Measurements from ENCODE around the gene MRPS34. TPM values are rescaled to one million over a fixed set of nuclear protein-coding genes. Genes with fewer than 3 reads are reported as not detected.

Gene MRPS34
- total RNA-seq (2011; cell fraction: chromatin; rRNA removed; ENCODE audit: low replicate concordance): 21.2 and 69.4 TPM in 2 replicates
- 82.5 and 101 TPM in 2 replicates for total RNA-seq (2011; cell fraction: nucleolus; rRNA removed)
- 42.6 and 57.2 TPM in 2 replicates for total RNA-seq (2011; cell fraction: nucleoplasm; rRNA removed)
- total RNA-seq (2014; rRNA removed): 334 and 370 TPM in 2 replicates
- total RNA-seq (2014; rRNA removed; fragmentation: Illumina TruSeq; extraction: Trizol): 70.9 and 92.7 TPM in 2 replicates
- total RNA-seq (2015; rRNA removed; fragmentation: Illumina TruSeq; extraction: Trizol): 188 and 213 TPM in 2 replicates
- total RNA-seq (2021): 230 and 244 TPM in 2 replicates
- 92.8 and 97.8 TPM in 2 replicates for polyA plus RNA-seq (2011; rRNA removed)
- 104 and 232 TPM in 2 replicates for polyA plus RNA-seq (2011; cell fraction: cytosol; rRNA removed)
- polyA plus RNA-seq (2011; cell fraction: nucleus; rRNA removed): 111 and 142 TPM in 2 replicates
- polyA plus RNA-seq (2012): 116 and 130 TPM in 2 replicates
- polyA plus RNA-seq (2014; fragmentation: Illumina TruSeq; extraction: Trizol): 70.4 and 139 TPM in 2 replicates
- polyA plus RNA-seq (2014; fragmentation: Nextera tagmentation; extraction: Ambion mirVana): 10 to 100 TPM in 1 of 2 experiments, 1 to 10 TPM in 1; 5.2 to 10.9 TPM
- 252 and 261 TPM in 2 replicates for polyA plus RNA-seq (2014; rRNA removed)
- 34.1 and 34.5 TPM in 2 replicates for polyA minus RNA-seq (2011; rRNA and poly(A)+ RNA removed)
- 54.0 and 82.0 TPM in 2 replicates for polyA minus RNA-seq (2011; cell fraction: cytosol; rRNA and poly(A)+ RNA removed)
- 29.9 and 37.0 TPM in 2 replicates for polyA minus RNA-seq (2011; cell fraction: nucleus; rRNA and poly(A)+ RNA removed)
- percentile 95 among the genes with signal in this experiment for Bru-seq, nascent RNA
- percentile 94 among the genes with signal in this experiment for BruChase-seq, experiment 1, labeled RNA remaining after a 2-hour chase
- percentile 95 among the genes with signal in this experiment for BruChase-seq, experiment 2, labeled RNA remaining after a 6-hour chase
- long read RNA-seq, experiment 1, transcript MRPS34-203 (2 exons, 713 nt): minor isoform, 59 of 591 reads
- long read RNA-seq, experiment 1, transcript MRPS34-201 (3 exons, 1,040 nt): minor isoform, 22 of 591 reads
- long read RNA-seq, experiment 1, transcript MRPS34-202 (3 exons, 1,024 nt): major isoform, 409 of 591 reads
- long read RNA-seq, experiment 1, partial matches to known transcripts: 21 of 591 reads
- long read RNA-seq, experiment 1, other reads (novel, unspliced or antisense): 80 of 591 reads
- long read RNA-seq, experiment 2, transcript MRPS34-203 (2 exons, 713 nt): minor isoform, 41 of 320 reads
- long read RNA-seq, experiment 2, transcript MRPS34-201 (3 exons, 1,040 nt): minor isoform, 9 of 320 reads
- long read RNA-seq, experiment 2, transcript MRPS34-202 (3 exons, 1,024 nt): major isoform, 224 of 320 reads
- long read RNA-seq, experiment 2, partial matches to known transcripts: 15 of 320 reads
- long read RNA-seq, experiment 2, other reads (novel, unspliced or antisense): 31 of 320 reads
- long read RNA-seq, experiment 3, transcript MRPS34-201 (3 exons, 1,040 nt): minor isoform, 13 of 325 reads
- long read RNA-seq, experiment 3, transcript MRPS34-202 (3 exons, 1,024 nt): major isoform, 263 of 325 reads
- long read RNA-seq, experiment 3, transcript MRPS34-203 (2 exons, 713 nt): minor isoform, 21 of 325 reads
- long read RNA-seq, experiment 3, partial matches to known transcripts: 22 of 325 reads
- long read RNA-seq, experiment 3, other reads (novel, unspliced or antisense): 6 of 325 reads

DNA sequence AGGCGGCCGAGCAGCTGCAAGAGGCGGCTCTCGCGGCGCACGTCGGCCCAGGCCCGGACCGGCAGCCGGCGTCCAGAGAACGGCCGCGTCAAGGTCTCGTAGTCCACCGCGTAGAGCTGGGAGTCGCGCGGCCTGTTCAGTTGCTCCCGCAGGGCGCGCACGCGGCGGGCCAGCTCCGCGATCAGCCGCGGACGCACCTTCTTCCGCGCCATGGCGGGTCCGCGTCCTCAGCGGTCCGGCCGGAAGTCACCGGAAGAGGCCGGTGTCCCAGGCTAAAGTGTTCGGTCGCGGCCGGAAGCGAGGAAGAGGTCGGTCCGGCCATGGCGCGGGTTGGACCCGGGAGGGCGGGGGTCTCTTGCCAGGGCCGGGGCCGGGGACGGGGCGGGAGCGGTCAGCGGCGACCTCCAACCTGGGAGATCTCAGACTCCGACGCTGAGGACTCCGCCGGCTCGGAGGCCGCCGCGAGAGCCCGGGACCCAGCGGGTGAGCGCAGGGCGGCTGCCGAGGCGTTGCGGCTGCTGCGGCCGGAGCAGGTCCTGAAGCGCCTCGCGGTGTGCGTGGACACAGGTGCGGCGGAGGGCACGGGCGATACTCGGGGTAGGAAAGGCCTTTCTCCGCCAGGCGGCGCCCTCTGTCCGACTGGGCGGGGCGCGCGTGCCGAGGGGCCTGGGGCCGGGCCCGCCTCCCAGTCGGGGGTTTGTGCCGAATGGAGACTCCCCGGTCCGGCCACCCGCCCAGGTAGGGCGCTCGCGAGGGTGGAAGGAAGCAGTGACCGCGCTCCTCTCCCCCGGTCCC lies at the start of gene MRPS34:
Gene MRPS34, minus strand, starts transcription at position 227 of the 795 bp plus-strand sequence. Its CDS starts 15 bp downstream, at position 212.
- H2AFZ ChIP-seq (ENCODE audit: low read depth, low read length): peak within 1 kb of the TSS; percentile 81
- ATAC-seq (peak; percentile 75), FAIRE-seq (peak; percentile 80), DNase-seq (ENCODE audit: extremely low read depth in 1 of 4, low spot score in 3 of 4) (peak; percentile 76 to 93 (median 82))
- peak within 1 kb of the TSS; percentile 96 for H3K27ac ChIP-seq (ENCODE audit: extremely low read depth, low read depth, low read length)
- peaks cover 69% of the 10 kb centered on the region; the same call in 2 of the 3 replicates for H3K36me3 ChIP-seq (ENCODE audit: control insufficient read depth, insufficient read depth, low read length)
- peak within 1 kb of the TSS; percentile 93 to 95 for H3K9ac ChIP-seq (ENCODE audit: insufficient read depth in 1 of 2, low read depth in 2 of 2, low read length in 2 of 2)
- no peaks in the 10 kb centered on the region for H3K9me3 ChIP-seq (replicated peaks; ENCODE audit: control insufficient read depth, insufficient read depth, low read depth, low read length)
- H3K27me3 ChIP-seq (ENCODE audit: control insufficient read depth in 2 of 2, insufficient read depth in 2 of 2, low read length in 2 of 2): no peaks in the 10 kb centered on the region
- 2% methylated on average over 50 of the region's 108 CpGs for WGBS (ENCODE audit: insufficient coverage, low coverage, missing lambda C conversion rate)
- H3K4me1 ChIP-seq (replicated peaks in 1 of 2; ENCODE audit: control insufficient read depth in 2 of 2, insufficient read depth in 2 of 2, low read length in 2 of 2): peaks cover 20 to 97% of the 10 kb centered on the region in 2 experiments; a peak in 4 of 5 replicates
- H3K9me1 ChIP-seq (ENCODE audit: control insufficient read depth, insufficient read depth, low read length): peaks cover 2% of the 10 kb centered on the region
- peak within 1 kb of the TSS; percentile 96 for H3K4me3 ChIP-seq
- peaks cover 8% of the 10 kb centered on the region; the same call in 1 of the 2 replicates for H4K20me1 ChIP-seq (replicated peaks; ENCODE audit: control insufficient read depth, insufficient read depth, low read length)
- peaks cover 51% of the 10 kb centered on the region for H3K79me2 ChIP-seq (ENCODE audit: control insufficient read depth, insufficient read depth, low read length)
- BruUV-seq (replicated peaks): TSS peak; percentile 35
- in situ Hi-C loops (cut with MboI) (no loop called here), intact Hi-C loops (cut with micrococcal nuclease) (no loop called here)
- H3K4me2 ChIP-seq (ENCODE audit: insufficient read depth, low read length): peak within 1 kb of the TSS; percentile 98
- POLR2A ChIA-PET: interaction anchor here (0.6 to 4.3 kb wide), 10 partner anchors 7 to 394 kb away, joined by 3 to 35 read pairs (median 4); partner anchors contain the start of genes FAHD1, HAGH, MSRB1 and NUBP2
- CTCF ChIA-PET (ENCODE audit: low intra/inter-chr PET ratio): interaction anchor here (0.5 to 2.6 kb wide), 5 partner anchors 40 to 1095 kb away, joined by 3 to 8 read pairs (median 3); partner anchors contain the start of gene MAPK8IP3
- TF ChIP-seq POLR2AphosphoS5 (IDR thresholded peaks at IDR 0.05; ENCODE audit: control insufficient read depth, insufficient read depth, low read depth, low read length) (peak; percentile 66; the same call in 1 of the 2 replicates), SMC3 (conservative IDR thresholded peaks at IDR 0.05; ENCODE audit: insufficient read depth, low read depth, low read length) (peak; percentile 67), ZNF146 (CRISPR knock-in tag; IDR thresholded peaks at IDR 0.05; ENCODE audit: unreplicated experiment) (no peak), ZNF324 (CRISPR knock-in tag; IDR thresholded peaks at IDR 0.05) (peak; percentile 57; the same call in 1 of the 2 replicates), RAD21 (CRISPR knock-in tag; conservative IDR thresholded peaks at IDR 0.05 in 1 of 2, IDR thresholded peaks at IDR 0.05 in 1 of 2) (peak; percentile 26 to 66; a peak in 3 of 4 replicates)
- TF ChIP-seq, protein P1, sequence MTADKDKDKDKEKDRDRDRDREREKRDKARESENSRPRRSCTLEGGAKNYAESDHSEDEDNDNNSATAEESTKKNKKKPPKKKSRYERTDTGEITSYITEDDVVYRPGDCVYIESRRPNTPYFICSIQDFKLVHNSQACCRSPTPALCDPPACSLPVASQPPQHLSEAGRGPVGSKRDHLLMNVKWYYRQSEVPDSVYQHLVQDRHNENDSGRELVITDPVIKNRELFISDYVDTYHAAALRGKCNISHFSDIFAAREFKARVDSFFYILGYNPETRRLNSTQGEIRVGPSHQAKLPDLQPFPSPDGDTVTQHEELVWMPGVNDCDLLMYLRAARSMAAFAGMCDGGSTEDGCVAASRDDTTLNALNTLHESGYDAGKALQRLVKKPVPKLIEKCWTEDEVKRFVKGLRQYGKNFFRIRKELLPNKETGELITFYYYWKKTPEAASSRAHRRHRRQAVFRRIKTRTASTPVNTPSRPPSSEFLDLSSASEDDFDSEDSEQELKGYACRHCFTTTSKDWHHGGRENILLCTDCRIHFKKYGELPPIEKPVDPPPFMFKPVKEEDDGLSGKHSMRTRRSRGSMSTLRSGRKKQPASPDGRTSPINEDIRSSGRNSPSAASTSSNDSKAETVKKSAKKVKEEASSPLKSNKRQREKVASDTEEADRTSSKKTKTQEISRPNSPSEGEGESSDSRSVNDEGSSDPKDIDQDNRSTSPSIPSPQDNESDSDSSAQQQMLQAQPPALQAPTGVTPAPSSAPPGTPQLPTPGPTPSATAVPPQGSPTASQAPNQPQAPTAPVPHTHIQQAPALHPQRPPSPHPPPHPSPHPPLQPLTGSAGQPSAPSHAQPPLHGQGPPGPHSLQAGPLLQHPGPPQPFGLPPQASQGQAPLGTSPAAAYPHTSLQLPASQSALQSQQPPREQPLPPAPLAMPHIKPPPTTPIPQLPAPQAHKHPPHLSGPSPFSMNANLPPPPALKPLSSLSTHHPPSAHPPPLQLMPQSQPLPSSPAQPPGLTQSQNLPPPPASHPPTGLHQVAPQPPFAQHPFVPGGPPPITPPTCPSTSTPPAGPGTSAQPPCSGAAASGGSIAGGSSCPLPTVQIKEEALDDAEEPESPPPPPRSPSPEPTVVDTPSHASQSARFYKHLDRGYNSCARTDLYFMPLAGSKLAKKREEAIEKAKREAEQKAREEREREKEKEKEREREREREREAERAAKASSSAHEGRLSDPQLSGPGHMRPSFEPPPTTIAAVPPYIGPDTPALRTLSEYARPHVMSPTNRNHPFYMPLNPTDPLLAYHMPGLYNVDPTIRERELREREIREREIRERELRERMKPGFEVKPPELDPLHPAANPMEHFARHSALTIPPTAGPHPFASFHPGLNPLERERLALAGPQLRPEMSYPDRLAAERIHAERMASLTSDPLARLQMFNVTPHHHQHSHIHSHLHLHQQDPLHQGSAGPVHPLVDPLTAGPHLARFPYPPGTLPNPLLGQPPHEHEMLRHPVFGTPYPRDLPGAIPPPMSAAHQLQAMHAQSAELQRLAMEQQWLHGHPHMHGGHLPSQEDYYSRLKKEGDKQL (CRISPR knock-in tag; IDR thresholded peaks at IDR 0.05; ENCODE audit: borderline replicate concordance): no peak
